ENCODE data around the gene PCNP. TPM values are rescaled to one million over a fixed set of nuclear protein-coding genes. Genes with fewer than 3 reads are reported as not detected.

PCNP gene
- total RNA-seq, 2 donors from 2014 or later = 59.2 to 92.9 TPM

DNA sequence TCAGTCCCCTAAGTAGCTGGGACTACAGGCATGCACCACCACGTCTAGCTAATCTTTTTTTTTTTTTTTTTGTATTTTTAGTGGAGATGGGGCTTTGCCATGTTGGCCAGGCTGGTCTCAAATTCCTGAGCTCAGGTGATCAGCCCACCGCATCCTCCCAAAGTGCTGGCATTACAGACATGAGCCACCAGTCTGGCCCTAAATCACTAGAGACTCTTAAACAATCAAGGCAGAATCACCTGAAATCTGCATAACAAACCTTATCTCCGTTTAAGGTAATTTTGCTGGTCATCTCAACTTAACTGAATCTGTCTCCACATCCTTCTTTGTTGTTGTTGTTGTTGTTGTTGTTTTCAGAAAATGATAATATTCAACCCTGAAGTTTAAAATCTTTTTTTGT is 17.9 kb upstream of the PCNP start:
- DNase-seq (ENCODE audit: low spot score) = no peak
- TF ChIP-seq POLR2A (IDR thresholded peaks at IDR 0.05) = no peak
- no peak for TF ChIP-seq POLR2AphosphoS5 (IDR thresholded peaks at IDR 0.05)
- TF ChIP-seq, protein P1, sequence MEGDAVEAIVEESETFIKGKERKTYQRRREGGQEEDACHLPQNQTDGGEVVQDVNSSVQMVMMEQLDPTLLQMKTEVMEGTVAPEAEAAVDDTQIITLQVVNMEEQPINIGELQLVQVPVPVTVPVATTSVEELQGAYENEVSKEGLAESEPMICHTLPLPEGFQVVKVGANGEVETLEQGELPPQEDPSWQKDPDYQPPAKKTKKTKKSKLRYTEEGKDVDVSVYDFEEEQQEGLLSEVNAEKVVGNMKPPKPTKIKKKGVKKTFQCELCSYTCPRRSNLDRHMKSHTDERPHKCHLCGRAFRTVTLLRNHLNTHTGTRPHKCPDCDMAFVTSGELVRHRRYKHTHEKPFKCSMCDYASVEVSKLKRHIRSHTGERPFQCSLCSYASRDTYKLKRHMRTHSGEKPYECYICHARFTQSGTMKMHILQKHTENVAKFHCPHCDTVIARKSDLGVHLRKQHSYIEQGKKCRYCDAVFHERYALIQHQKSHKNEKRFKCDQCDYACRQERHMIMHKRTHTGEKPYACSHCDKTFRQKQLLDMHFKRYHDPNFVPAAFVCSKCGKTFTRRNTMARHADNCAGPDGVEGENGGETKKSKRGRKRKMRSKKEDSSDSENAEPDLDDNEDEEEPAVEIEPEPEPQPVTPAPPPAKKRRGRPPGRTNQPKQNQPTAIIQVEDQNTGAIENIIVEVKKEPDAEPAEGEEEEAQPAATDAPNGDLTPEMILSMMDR (IDR thresholded peaks at IDR 0.05) = no peak
- no peaks in the 10 kb centered on the region for H3K9me3 ChIP-seq
- no peaks in the 10 kb centered on the region for H3K27me3 ChIP-seq (replicated peaks; ENCODE audit: insufficient read depth)
- no peak overlapping the region for H3K4me3 ChIP-seq
- no peaks in the 10 kb centered on the region for H3K36me3 ChIP-seq
- no peak overlapping the region for H3K27ac ChIP-seq
- WGBS = 43% methylated on average over 3 of the region's 3 CpGs
- intact Hi-C loops (cut with DNase I) = no loop called here
- no peaks in the 10 kb centered on the region for H3K4me1 ChIP-seq (replicated peaks)

DNA sequence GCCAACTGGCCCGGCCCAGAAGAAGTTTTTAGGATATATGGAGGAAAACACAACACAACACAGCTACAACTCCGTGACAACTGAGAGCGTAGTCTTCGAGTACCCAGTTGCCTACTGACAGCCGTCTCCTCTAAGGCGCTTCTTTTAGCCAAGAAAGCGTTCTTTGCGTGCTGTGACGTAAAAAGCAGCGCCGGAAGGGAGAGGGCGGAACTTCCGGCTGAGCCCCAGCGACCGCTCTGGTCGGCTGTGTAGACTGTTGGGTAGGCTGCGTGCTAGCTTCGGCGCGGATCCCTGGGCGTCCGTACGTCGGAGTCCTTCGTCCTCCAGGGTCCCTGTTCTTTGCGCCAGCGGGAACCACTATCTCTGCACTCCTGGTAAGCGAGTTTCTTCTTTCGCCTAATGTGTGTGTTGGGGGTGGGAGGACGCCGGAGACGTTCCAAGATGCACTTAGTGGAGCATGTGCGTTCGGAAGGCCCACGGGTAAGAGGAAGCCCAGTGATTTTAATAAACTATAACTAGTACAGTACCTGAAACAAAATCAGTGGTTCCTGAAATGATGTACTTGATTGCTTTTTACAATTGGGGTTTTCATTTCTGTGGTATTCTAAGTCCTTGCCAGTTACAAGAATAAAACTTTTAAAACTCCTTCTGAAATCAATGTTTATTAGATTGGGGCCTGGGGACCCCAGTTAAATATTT is 12.2 kb upstream of the PCNP start, which contains the start of gene TRMT10C:
Gene TRMT10C (plus strand): TSS at position 239 of the 699 bp plus-strand sequence. CDS start 2,914 bp downstream, outside the sequence.
- WGBS = 1% methylated on average over 35 of the region's 35 CpGs
- peak within 1 kb of the TSS; percentile 85 to 86 for H3K27ac ChIP-seq
- intact Hi-C loops (cut with DNase I) = no loop called here
- no peaks in the 10 kb centered on the region for H3K27me3 ChIP-seq (replicated peaks; ENCODE audit: insufficient read depth)
- DNase-seq (ENCODE audit: low spot score) = peak; percentile 86
- TF ChIP-seq, protein P1 (IDR thresholded peaks at IDR 0.05) = peak in 1 of 4 experiments; percentile 12
- peak; percentile 62 for TF ChIP-seq POLR2A (IDR thresholded peaks at IDR 0.05)
- peak; percentile 97 for TF ChIP-seq POLR2AphosphoS5 (IDR thresholded peaks at IDR 0.05)
- no peaks in the 10 kb centered on the region for H3K9me3 ChIP-seq
- peaks cover 6% of the 10 kb centered on the region for H3K4me1 ChIP-seq (replicated peaks)
- H3K4me3 ChIP-seq = peak within 1 kb of the TSS; percentile 78 to 79
- H3K36me3 ChIP-seq = peaks cover 0 to 7% of the 10 kb centered on the region in 2 donors

DNA sequence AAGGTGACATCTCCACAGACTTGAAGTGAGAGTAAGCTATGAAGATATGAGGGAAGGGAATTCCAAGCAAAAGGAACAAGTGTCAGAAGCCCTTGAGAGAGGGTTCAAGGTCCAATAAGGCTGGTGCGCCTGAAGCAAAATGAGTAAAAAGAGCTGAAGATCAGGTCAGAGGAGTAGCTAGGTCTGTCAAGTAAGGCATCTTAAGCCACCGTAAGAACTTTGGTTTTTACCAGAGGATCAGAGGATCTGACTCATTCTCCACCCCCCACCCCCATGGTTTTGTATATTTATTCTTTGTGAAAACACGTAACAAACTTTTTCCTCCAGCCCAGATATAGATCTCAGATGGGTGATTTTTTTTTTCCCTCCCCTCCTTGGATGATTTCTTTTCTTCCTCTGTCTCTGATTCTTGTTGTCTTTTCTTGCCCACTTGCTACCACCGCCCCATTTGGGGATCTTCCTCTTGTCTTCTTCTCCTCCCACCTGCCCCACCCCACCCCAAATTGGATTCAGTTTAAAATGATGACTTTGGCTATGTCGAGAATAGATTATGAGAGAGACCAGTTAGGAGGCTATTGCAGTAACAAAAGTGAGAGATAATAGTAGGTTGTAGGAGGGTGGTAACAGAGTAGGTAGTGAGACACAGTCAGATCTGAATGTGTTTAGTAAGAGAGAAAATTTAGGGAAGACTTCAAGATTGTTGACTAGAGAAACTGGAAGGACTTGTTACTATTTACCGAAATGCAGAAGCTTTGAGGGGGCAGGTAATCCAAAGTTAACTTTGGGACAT is 6.3 kb upstream of the PCNP start:
- Histone ChIP-seq H3K27me3 (replicated peaks; ENCODE audit: insufficient read depth) (no peaks in the 10 kb centered on the region), H3K9me3 (no peaks in the 10 kb centered on the region), H3K4me1 (replicated peaks) (peaks cover 1% of the 10 kb centered on the region), H3K36me3 (peaks cover 0 to 7% of the 10 kb centered on the region in 2 donors), H3K4me3 (no peak overlapping the region), H3K27ac (no peak overlapping the region)
- DNase-seq (ENCODE audit: low spot score) = no peak
- WGBS = 83% methylated on average over 6 of the region's 6 CpGs
- intact Hi-C loops (cut with DNase I) = no loop called here
- TF ChIP-seq POLR2AphosphoS5 (IDR thresholded peaks at IDR 0.05) (no peak), POLR2A (IDR thresholded peaks at IDR 0.05) (no peak)
- TF ChIP-seq, protein P1 (IDR thresholded peaks at IDR 0.05) = no peak

DNA sequence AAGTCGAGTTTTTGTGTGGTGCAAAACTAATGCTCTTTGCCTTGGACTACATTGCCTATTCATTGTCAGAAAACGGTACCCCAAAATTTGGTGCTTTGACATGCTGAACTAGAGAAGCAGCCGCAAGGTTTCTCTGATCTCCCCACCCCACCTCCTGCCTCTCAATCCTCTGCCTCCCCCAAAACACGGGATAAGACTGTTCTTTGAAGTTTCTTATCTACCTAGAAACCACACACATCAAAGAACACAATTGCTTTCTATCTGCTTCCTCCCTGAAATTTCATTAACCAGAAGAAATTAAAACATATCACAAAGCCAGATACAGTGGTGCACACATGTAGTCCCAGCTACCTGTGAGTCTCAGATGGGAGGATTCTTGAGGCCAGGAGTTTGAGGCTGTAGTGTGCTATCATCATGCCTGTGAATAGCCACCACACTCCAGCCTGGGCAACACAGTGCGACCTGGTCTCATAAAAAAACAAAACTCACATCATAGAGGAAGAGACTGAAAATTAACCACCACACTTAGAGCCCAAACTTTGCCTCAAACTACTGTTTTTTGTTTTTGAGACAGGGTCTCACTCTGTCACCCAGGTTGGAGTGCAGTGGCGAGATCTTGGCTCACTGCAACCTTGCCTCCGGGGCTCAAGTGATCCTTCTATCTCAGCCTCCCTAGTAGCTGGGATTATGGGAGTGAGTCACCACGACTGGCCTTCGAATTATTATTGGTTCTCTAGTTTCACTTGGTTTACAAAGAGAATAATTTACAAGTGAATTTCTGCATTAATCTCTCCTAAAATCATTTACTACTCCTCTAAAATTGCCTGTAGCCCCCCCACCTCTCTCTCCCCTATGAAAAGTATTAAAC is 2.7 kb upstream of the PCNP start:
- intact Hi-C loops (cut with DNase I) = loop anchor here (5.0 to 10.0 kb wide), 2 partner anchors 106 to 204 kb away; partner anchors contain the start of genes NXPE3 and ZBTB11
- no peak overlapping the region for H3K4me3 ChIP-seq
- no peak overlapping the region for H3K27ac ChIP-seq
- no peaks in the 10 kb centered on the region for H3K4me1 ChIP-seq (replicated peaks)
- H3K9me3 ChIP-seq = no peaks in the 10 kb centered on the region
- WGBS = 58% methylated on average over 9 of the region's 9 CpGs
- no peak for DNase-seq (ENCODE audit: low spot score)
- TF ChIP-seq, protein P1 (IDR thresholded peaks at IDR 0.05) = no peak
- TF ChIP-seq POLR2AphosphoS5 (IDR thresholded peaks at IDR 0.05) (no peak), POLR2A (IDR thresholded peaks at IDR 0.05) (no peak)
- no peaks in the 10 kb centered on the region for H3K27me3 ChIP-seq (replicated peaks; ENCODE audit: insufficient read depth)
- H3K36me3 ChIP-seq = no peaks in the 10 kb centered on the region
